Breast epithelium (tissue), 4 donors: ENCODE results near the gene TMEM167A. TPM values are rescaled to one million over a fixed set of nuclear protein-coding genes. Genes with fewer than 3 reads are reported as not detected.

ENCODE experiments used
- DNase-seq, 2 donors: peaks; one replicate each; pipeline ENCODE4 v3.0.0-alpha.2; 2019; ENCODE audit warnings: low spot score in 2 of 2
- H3K27ac ChIP-seq, 2 donors: fragments of 200-600 bp; sonication (generic) in 1 of 2; one replicate each; pipeline ENCODE4 v1.5.1; 2016 to 2019; ENCODE audit warnings: mild to moderate bottlenecking in 1 of 2
- H3K27me3 ChIP-seq, 2 donors: fragments of 200-600 bp; sonication (generic) in 1 of 2; one replicate each; pipeline versions ENCODE4 v1.5.1 to v1.6.0; 2017 to 2019; ENCODE audit warnings: control low read depth in 1 of 2, mild to moderate bottlenecking in 1 of 2
- H3K36me3 ChIP-seq: fragments of 200-600 bp; one replicate; pipeline ENCODE4 v1.5.1; 2019
- H3K4me1 ChIP-seq, 2 donors: fragments of 200-600 bp; sonication (generic); one replicate each; pipeline ENCODE4 v1.5.1; 2016 to 2019; ENCODE audit warnings: control low read depth in 1 of 2
- H3K4me3 ChIP-seq, 3 donors: fragments of 200-600 bp; sonication (generic); 1 replicate in 2 of 3; 2 replicates in 1 of 3; pipeline ENCODE4 v1.5.1; 2016 to 2019; ENCODE audit warnings: mild to moderate bottlenecking in 3 of 3, moderate library complexity in 2 of 3
- H3K9me3 ChIP-seq, 2 donors: fragments of 200-600 bp; sonication (generic) in 1 of 2; one replicate each; pipeline ENCODE4 v1.5.1; 2016 to 2019; ENCODE audit warnings: control low read depth in 1 of 2
- CTCF ChIP-seq, 3 donors: fragments of 450-650 bp; IDR thresholded peaks; one replicate each; pipeline ENCODE4 v1.5.1; 2016 to 2017; ENCODE audit warnings: antibody characterized with exemption in 3 of 3, mild to moderate bottlenecking in 3 of 3, moderate library complexity in 3 of 3
- POLR2A ChIP-seq: fragments of 450-650 bp; IDR thresholded peaks from one replicate; pipeline ENCODE4 v1.6.1; 2016; ENCODE audit warnings: antibody characterized with exemption, mild to moderate bottlenecking, moderate library complexity
- POLR2AphosphoS5 ChIP-seq, 3 donors: sonication (generic); formaldehyde crosslinking; IDR thresholded peaks; one replicate each; pipeline ENCODE4 v1.6.1; 2017; ENCODE audit warnings: antibody characterized with exemption in 3 of 3
- intact Hi-C: fragments of 100-400 bp; cut with DNase I; formaldehyde crosslinking; loops from one replicate; pipeline ENCODE4 v1.15.1; 2023; ENCODE audit warnings: low total_unique reads
- total RNA-seq, 3 donors: library from RNA; depleted of rRNA; stranded (reverse); fragments of >200 nt; gene quantifications; one replicate each; pipeline ENCODE4 v1.1.0, GENCODE V29; 2016

Gene TMEM167A
- total RNA-seq, 3 donors from 2014 or later, result 42.4 to 58.9 (median 53.4) TPM

GRCh38 chr5:83015676-83016075 lies 61.5 kb downstream of the TMEM167A start:
- no peak overlapping the region for H3K4me3 ChIP-seq
- no peaks in the 10 kb centered on the region for H3K36me3 ChIP-seq
- intact Hi-C loops, result no loop called here
- no peak overlapping the region for H3K27ac ChIP-seq
- H3K9me3 ChIP-seq, result no peaks in the 10 kb centered on the region
- no peaks in the 10 kb centered on the region for H3K27me3 ChIP-seq
- TF ChIP-seq POLR2A (no peak), CTCF (IDR thresholded peaks at IDR 0.05) (no peak), POLR2AphosphoS5 (IDR thresholded peaks at IDR 0.05) (no peak)
- H3K4me1 ChIP-seq, result no peaks in the 10 kb centered on the region
- DNase-seq, result no peak

DNA sequence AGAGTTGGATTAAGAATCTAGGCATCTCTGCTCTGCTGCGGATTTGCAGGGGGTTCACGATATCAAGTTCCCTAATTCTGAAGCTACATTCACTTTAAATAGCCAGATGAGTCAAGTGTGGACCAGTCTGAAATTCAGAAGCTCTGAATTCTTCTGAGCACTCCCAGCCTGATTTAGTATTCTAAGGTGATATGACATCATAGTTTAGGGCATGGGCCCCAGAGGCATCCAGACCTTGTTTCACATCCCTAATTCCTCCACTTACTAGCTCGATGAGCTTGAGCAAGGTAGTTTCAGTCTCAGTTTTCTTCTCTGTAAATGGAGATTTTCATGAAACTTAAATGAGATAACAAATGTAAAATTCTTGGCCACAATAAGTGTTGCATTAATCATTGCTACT lies 65.2 kb downstream of the TMEM167A start:
- H3K27me3 ChIP-seq, result no peaks in the 10 kb centered on the region
- DNase-seq, result no peak
- TF ChIP-seq CTCF (IDR thresholded peaks at IDR 0.05) (no peak), POLR2A (no peak), POLR2AphosphoS5 (IDR thresholded peaks at IDR 0.05) (no peak)
- no peaks in the 10 kb centered on the region for H3K9me3 ChIP-seq
- no peaks in the 10 kb centered on the region for H3K36me3 ChIP-seq
- H3K4me3 ChIP-seq, result no peak overlapping the region
- H3K4me1 ChIP-seq, result no peaks in the 10 kb centered on the region
- intact Hi-C loops, result no loop called here
- no peak overlapping the region for H3K27ac ChIP-seq

DNA sequence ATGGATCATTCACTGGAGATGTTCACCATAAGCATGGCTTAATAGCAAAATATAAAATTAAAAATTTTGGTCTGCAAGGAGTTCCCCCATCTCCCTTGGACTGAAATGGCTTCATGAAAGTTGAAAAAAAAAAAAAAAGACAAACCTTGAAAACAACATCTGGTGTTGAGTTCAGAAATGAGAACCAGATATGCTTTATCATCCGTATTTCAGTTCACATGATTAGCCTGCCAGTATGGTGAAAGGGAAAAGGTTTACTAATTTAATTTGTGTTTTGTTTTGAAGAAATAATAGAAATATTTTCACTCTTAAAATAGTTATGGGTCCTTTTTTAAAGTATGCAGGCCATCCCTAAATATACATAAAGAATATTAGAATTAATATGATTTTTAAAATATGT lies 67.8 kb downstream of the TMEM167A start:
- Histone ChIP-seq H3K4me3 (no peak overlapping the region), H3K27me3 (no peaks in the 10 kb centered on the region), H3K36me3 (no peaks in the 10 kb centered on the region), H3K4me1 (no peaks in the 10 kb centered on the region), H3K27ac (no peak overlapping the region), H3K9me3 (no peaks in the 10 kb centered on the region)
- TF ChIP-seq CTCF (IDR thresholded peaks at IDR 0.05) (no peak), POLR2A (no peak), POLR2AphosphoS5 (IDR thresholded peaks at IDR 0.05) (no peak)
- intact Hi-C loops, result no loop called here
- DNase-seq, result no peak

- Histone ChIP-seq H3K9me3 (no peaks in the 10 kb centered on the region), H3K4me1 (no peaks in the 10 kb centered on the region), H3K4me3 (no peak overlapping the region), H3K27ac (no peak overlapping the region), H3K27me3 (no peaks in the 10 kb centered on the region), H3K36me3 (no peaks in the 10 kb centered on the region)
- intact Hi-C loops, result no loop called here
- DNase-seq, result no peak
- TF ChIP-seq POLR2A (no peak), CTCF (IDR thresholded peaks at IDR 0.05) (no peak), POLR2AphosphoS5 (IDR thresholded peaks at IDR 0.05) (no peak)
These were observed 69.4 kb downstream of the TMEM167A start for GRCh38 chr5:83007755-83008154.

DNA sequence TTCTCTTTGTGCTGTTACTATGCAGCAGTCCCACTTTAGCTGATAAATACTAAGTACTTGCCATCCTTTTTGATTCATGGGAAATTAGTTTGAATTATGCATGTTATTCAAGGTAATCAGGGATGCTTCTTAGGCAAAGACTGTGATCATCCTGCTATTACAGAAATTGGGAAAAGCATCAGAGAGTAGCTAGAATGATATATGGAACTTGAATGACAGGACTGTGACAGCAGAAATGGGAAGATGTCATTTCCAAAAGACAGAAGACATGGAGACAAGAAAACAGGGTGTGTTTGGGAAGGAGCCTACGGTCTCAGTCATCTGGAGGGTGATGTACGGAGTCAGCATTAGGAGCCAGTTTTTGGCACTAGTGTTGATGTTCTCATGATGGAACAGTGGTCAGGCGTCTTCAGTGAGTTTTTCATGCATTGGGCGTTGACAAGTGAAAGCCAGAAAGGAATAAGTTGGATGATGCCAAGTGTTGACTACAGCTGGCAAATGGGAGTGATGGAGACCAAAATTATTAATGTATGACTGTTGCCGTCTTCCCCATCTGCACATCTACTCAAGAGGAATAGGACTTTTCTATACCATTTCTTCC lies 70.4 kb downstream of the TMEM167A start:
- intact Hi-C loops, result no loop called here
- Histone ChIP-seq H3K4me3 (no peak overlapping the region), H3K36me3 (no peaks in the 10 kb centered on the region), H3K27ac (no peak overlapping the region), H3K27me3 (no peaks in the 10 kb centered on the region), H3K9me3 (no peaks in the 10 kb centered on the region), H3K4me1 (no peaks in the 10 kb centered on the region)
- TF ChIP-seq CTCF (IDR thresholded peaks at IDR 0.05) (no peak), POLR2A (no peak), POLR2AphosphoS5 (IDR thresholded peaks at IDR 0.05) (no peak)
- no peak for DNase-seq
